Endothelial cell of umbilical vein (primary cell): ENCODE results near the gene NINL. TPM values are rescaled to one million over a fixed set of nuclear protein-coding genes. Genes with fewer than 3 reads are reported as not detected.

Experiments used
- BruUV-seq: library from RNA; stranded (reverse); fragments of 400-500 nt; replicated peaks from 2 replicates; lab custom pipeline; 2021; lab: Mats Ljungman, UMichigan
- CTCF ChIA-PET: fragments of 300-600, 350-600 bp; sonication (Branson Sonifier 250); formaldehyde crosslinking; loops from one replicate; lab custom pipeline; 2021; ENCODE audit warnings: antibody characterized with exemption, inconsistent platforms; lab: Charles Lee
- POLR2A ChIA-PET: fragments of 300-600, 350-600 bp; sonication (Branson Sonifier 250); formaldehyde crosslinking; loops from one replicate; lab custom pipeline; 2021; ENCODE audit warnings: antibody characterized with exemption, inconsistent platforms; lab: Charles Lee
- DNase-seq: peaks from one replicate; pipeline ENCODE4 v3.0.0-alpha.2; 2011; ENCODE audit warnings: low read depth, low spot score
- FAIRE-seq: peaks from 2 replicates; lab custom pipeline; 2011; peaks lifted over from hg19 to GRCh38; lab: Jason Lieb, UNC
- H2AFZ ChIP-seq: 2 replicates; pipeline ENCODE4 v1.6.0; 2012; ENCODE audit warnings: low read depth, low read length, control low read depth, inconsistent platforms
- H3K27ac ChIP-seq: 2 replicates; pipeline ENCODE4 v1.5.1; 2011; ENCODE audit warnings: low read depth, mild to moderate bottlenecking, control low read depth, low read length, moderate library complexity; ENCODE audit not compliant: insufficient read depth
- H3K27me3 ChIP-seq, 2 experiments: 2 replicates each; pipeline versions ENCODE4 v1.6.0 to v1.6.1; 2011; ENCODE audit warnings: low read length in 2 of 2, mixed read lengths in 1 of 2; ENCODE audit not compliant: control insufficient read depth in 2 of 2, insufficient read depth in 2 of 2
- H3K36me3 ChIP-seq, 2 experiments: 2 replicates in 1 of 2; 3 replicates in 1 of 2; pipeline ENCODE4 v1.5.1; 2011; ENCODE audit warnings: low read length in 2 of 2, mild to moderate bottlenecking in 1 of 2, moderate library complexity in 1 of 2; ENCODE audit not compliant: control insufficient read depth in 2 of 2, insufficient read depth in 2 of 2; ENCODE audit errors: extremely low read depth in 1 of 2
- H3K4me1 ChIP-seq: 3 replicates; pipeline ENCODE4 v1.5.1; 2011; ENCODE audit warnings: mild to moderate bottlenecking, low read length; ENCODE audit not compliant: control insufficient read depth, insufficient read depth; ENCODE audit errors: extremely low read depth
- H3K4me2 ChIP-seq: 2 replicates; pipeline ENCODE4 v1.6.1; 2011; ENCODE audit warnings: low read length, control low read depth, mixed read lengths; ENCODE audit not compliant: insufficient read depth
- H3K4me3 ChIP-seq, 3 experiments: fragments of 200-600 bp in 1 of 3; sonication (generic), shearing (Covaris generic) in 1 of 3; replicated peaks in 1 of 3; 2 replicates each; pipeline ENCODE4 v1.5.1; 2011 to 2016; ENCODE audit warnings: control low read depth in 3 of 3, low read length in 3 of 3, mild to moderate bottlenecking in 2 of 3, inconsistent platforms in 1 of 3, low read depth in 1 of 3, moderate library complexity in 1 of 3; ENCODE audit not compliant: insufficient read depth in 1 of 3
- H3K79me2 ChIP-seq: 2 replicates; pipeline ENCODE4 v1.6.0; 2012; ENCODE audit warnings: low read length, inconsistent platforms; ENCODE audit not compliant: control insufficient read depth, insufficient read depth
- H3K9ac ChIP-seq: replicated peaks from 2 replicates; pipeline ENCODE3; 2011; ENCODE audit warnings: low read length, control low read depth; ENCODE audit not compliant: insufficient read depth; ENCODE audit errors: extremely low read depth
- H3K9me1 ChIP-seq: replicated peaks from 3 replicates; pipeline ENCODE4 v1.6.0; 2011; ENCODE audit warnings: mild to moderate bottlenecking, low read length; ENCODE audit not compliant: control insufficient read depth, insufficient read depth; ENCODE audit errors: extremely low read depth
- H3K9me3 ChIP-seq: replicated peaks from 2 replicates; pipeline ENCODE4 v1.5.1; 2012; ENCODE audit warnings: low read length, inconsistent platforms; ENCODE audit not compliant: control insufficient read depth, insufficient read depth
- H4K20me1 ChIP-seq: replicated peaks from 2 replicates; pipeline ENCODE3; 2011; ENCODE audit warnings: mild to moderate bottlenecking, low read length; ENCODE audit not compliant: control insufficient read depth, insufficient read depth; ENCODE audit errors: extremely low read depth
- EZH2 ChIP-seq: IDR thresholded peaks from 2 replicates; pipeline ENCODE4 v1.6.1; 2012; ENCODE audit warnings: borderline replicate concordance, low read depth, mild to moderate bottlenecking, moderate library complexity, low read length, inconsistent platforms; ENCODE audit not compliant: severe bottlenecking
- FOS ChIP-seq: IDR thresholded peaks from 2 replicates; pipeline ENCODE4 v1.6.1; 2011; ENCODE audit warnings: mild to moderate bottlenecking, low read length, moderate library complexity, borderline replicate concordance; ENCODE audit not compliant: insufficient read depth
- GATA2 ChIP-seq: IDR thresholded peaks from 2 replicates; pipeline ENCODE4 v1.7.0; 2011; ENCODE audit warnings: low read depth, mild to moderate bottlenecking, moderate library complexity, mixed read lengths, low read length; ENCODE audit not compliant: insufficient read length, insufficient read depth
- JUN ChIP-seq: IDR thresholded peaks from 2 replicates; pipeline ENCODE4 v1.6.1; 2011; ENCODE audit warnings: borderline replicate concordance, low read depth; ENCODE audit not compliant: insufficient read length, insufficient read depth
- MAX ChIP-seq: IDR thresholded peaks from 2 replicates; pipeline ENCODE4 v1.6.1; 2011; ENCODE audit not compliant: insufficient read depth, insufficient read length
- MYC ChIP-seq: IDR thresholded peaks from one replicate; pipeline ENCODE4 v1.6.1; 2011; ENCODE audit warnings: mild to moderate bottlenecking, low read depth, low read length
- POLR2A ChIP-seq: IDR thresholded peaks from 2 replicates; pipeline ENCODE4 v1.6.1; 2012; ENCODE audit warnings: low read depth, mild to moderate bottlenecking, control low read depth, low read length
- POLR2AphosphoS5 ChIP-seq: IDR thresholded peaks from 2 replicates; pipeline ENCODE4 v1.6.1; 2012; ENCODE audit warnings: low read depth, mild to moderate bottlenecking, control low read depth, low read length, moderate library complexity; ENCODE audit not compliant: insufficient read depth
- dilution Hi-C: fragments of 300-500 bp; cut with MboI; formaldehyde crosslinking; loops from one replicate; pipeline ENCODE4 v1.15.0; 2019; ENCODE audit warnings: low sequenced_read_pairs; ENCODE audit not compliant: extremely low pct_ligation_motif_present
- intact Hi-C: fragments of 100-400 bp; cut with micrococcal nuclease; formaldehyde crosslinking; loops from one replicate; pipeline ENCODE4 v1.10.0; 2022
- polyA plus RNA-seq, 4 experiments: library from polyadenylated mRNA; depleted of rRNA in 3 of 4; stranded (reverse) in 3 of 4; unstranded in 1 of 4; fragments of >200 nt; gene quantifications; 2 replicates each; pipeline versions ENCODE4 v1.2.1 to v1.2.3, GENCODE V29; 2011 to 2012; ENCODE audit warnings: missing spikeins in 1 of 4
- total RNA-seq: library from RNA; stranded (reverse); gene quantifications from 2 replicates; pipeline ENCODE4 v1.2.3, GENCODE V29; 2021
- TF ChIP-seq, protein P1 (sequence below), 2 donors: IDR thresholded peaks; 1 replicate in 1 of 2; 2 replicates in 1 of 2; pipeline ENCODE4 v1.5.1; 2011; ENCODE audit warnings: low read length in 2 of 2, mild to moderate bottlenecking in 2 of 2, moderate library complexity in 2 of 2, control low read depth in 1 of 2, inconsistent platforms in 1 of 2, low read depth in 1 of 2; ENCODE audit not compliant: insufficient read depth in 1 of 2; ENCODE audit errors: extremely low read depth in 1 of 2

NINL gene
- total and polyA plus RNA-seq, 2 donors (not counting 3 experiments of a cell fraction or from before 2014, with no cell fraction given): 13.2 to 25.5 TPM

DNA sequence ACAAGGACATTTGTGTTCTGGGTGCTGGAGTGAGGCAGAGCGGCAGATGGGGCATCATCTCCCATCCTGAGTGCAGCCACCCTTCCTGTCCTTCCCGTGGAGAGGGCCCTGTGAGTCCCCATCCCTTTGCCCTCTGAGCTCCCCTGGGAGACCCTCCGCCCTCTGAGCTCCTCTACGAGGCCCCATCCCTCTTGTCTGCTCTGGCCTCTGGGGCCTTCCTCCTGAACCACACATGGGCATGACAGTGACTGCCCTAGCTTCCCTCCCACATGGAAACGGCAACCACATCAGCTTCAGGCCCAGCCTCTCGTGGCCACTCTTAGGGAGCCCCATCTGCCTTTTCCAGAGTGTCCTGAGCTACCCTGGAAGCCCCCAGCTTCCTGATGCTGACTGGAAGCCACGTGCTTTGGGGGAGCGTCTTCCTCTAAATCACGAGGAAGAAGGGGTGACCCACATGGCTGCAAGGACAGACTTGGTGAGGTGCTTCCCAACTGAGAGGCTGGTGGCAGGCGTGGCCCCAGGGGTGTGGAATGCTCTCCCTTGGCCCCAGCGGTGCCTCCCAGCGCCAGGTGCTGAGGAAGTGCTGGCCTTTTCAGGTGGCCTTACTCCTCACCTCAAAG is 125.3 kb downstream of the NINL start:
- no peak overlapping the region for H2AFZ ChIP-seq
- H3K27me3 ChIP-seq: no peaks in the 10 kb centered on the region
- H3K4me3 ChIP-seq: no peak overlapping the region
- H3K9me1 ChIP-seq: no peaks in the 10 kb centered on the region
- H3K79me2 ChIP-seq: no peaks in the 10 kb centered on the region
- CTCF ChIA-PET: no interaction called here
- no peaks in the 10 kb centered on the region for H3K4me1 ChIP-seq
- peaks cover under 1 to 28% of the 10 kb centered on the region in 2 experiments for H3K36me3 ChIP-seq
- POLR2A ChIA-PET: no interaction called here
- no peak overlapping the region for H3K27ac ChIP-seq
- H3K4me2 ChIP-seq: no peak overlapping the region
- no peak overlapping the region for H3K9ac ChIP-seq
- FAIRE-seq: no peak
- H4K20me1 ChIP-seq: no peaks in the 10 kb centered on the region
- intact Hi-C loops: no loop called here
- DNase-seq: no peak
- dilution Hi-C loops: no loop called here
- BruUV-seq: no TSS peak
- H3K9me3 ChIP-seq: no peaks in the 10 kb centered on the region
- TF ChIP-seq POLR2A: no peak
- TF ChIP-seq EZH2: no peak
- no peak for TF ChIP-seq POLR2AphosphoS5
- TF ChIP-seq GATA2: no peak
- no peak for TF ChIP-seq JUN
- no peak for TF ChIP-seq MAX
- TF ChIP-seq MYC: no peak
- TF ChIP-seq, protein P1, sequence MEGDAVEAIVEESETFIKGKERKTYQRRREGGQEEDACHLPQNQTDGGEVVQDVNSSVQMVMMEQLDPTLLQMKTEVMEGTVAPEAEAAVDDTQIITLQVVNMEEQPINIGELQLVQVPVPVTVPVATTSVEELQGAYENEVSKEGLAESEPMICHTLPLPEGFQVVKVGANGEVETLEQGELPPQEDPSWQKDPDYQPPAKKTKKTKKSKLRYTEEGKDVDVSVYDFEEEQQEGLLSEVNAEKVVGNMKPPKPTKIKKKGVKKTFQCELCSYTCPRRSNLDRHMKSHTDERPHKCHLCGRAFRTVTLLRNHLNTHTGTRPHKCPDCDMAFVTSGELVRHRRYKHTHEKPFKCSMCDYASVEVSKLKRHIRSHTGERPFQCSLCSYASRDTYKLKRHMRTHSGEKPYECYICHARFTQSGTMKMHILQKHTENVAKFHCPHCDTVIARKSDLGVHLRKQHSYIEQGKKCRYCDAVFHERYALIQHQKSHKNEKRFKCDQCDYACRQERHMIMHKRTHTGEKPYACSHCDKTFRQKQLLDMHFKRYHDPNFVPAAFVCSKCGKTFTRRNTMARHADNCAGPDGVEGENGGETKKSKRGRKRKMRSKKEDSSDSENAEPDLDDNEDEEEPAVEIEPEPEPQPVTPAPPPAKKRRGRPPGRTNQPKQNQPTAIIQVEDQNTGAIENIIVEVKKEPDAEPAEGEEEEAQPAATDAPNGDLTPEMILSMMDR (IDR thresholded peaks at IDR 0.05; ENCODE audit: extremely low read depth in 1 of 2, insufficient read depth in 1 of 2, low read depth in 1 of 2, low read length in 2 of 2): no peak
- no peak for TF ChIP-seq FOS
